Erythroblast (primary cell): Measurements from ENCODE around the gene PRRC1.

Experiments
- GATA1 ChIP-seq: IDR thresholded peaks from 2 replicates; pipeline ENCODE4 v1.6.1; 2011; ENCODE audit warnings: low read depth, mild to moderate bottlenecking, control low read depth, low read length, moderate library complexity
- POLR2A ChIP-seq: IDR thresholded peaks from 2 replicates; pipeline ENCODE4 v1.6.1; 2011; ENCODE audit warnings: mild to moderate bottlenecking, low read length

DNA sequence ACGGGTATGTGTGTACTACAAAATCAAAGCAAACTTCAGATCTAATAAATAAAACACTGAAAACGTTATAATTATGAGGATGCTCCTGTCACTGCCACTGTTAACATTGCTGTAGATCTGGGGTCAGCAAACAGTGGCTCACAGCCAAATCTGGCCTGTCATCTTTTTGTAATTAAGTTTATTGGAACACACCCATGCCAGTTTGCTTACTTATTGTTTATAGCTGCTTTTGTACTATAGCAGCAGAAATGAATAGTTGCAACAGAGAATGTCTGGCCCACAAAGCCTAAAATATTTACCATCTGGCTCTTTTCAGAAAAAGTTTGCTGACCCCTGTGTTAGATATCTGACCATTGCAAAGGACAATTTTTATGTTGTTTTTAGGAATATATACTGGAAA lies 32.1 kb downstream of the PRRC1 start:
- no peak for TF ChIP-seq POLR2A
- no peak for TF ChIP-seq GATA1
